Activated naive CD8-positive, alpha-beta T cell treated with anti-CD3 and anti-CD28 coated beads, Interleukin-2, amount 50 U/mL, for 24 hours (primary cell): Measurements from ENCODE around the gene ZSWIM8.
A peak's percentile ranks its signal among the peaks of the same experiment; 100 is the strongest.

Experiments used
- ATAC-seq: fragments of 150-1000 bp; cut with Tn5 transposase; one replicate; pipeline ENCODE4 v1.10.0; 2021
- DNase-seq: peaks from one replicate; pipeline ENCODE4 v3.0.0; 2021
- H3K27ac Mint-ChIP-seq: one replicate; pipeline ENCODE4 v1.8.0; 2021; ENCODE audit warnings: mild to moderate bottlenecking, mixed read lengths
- H3K27me3 Mint-ChIP-seq: one replicate; pipeline ENCODE4 v1.8.0; 2021; ENCODE audit warnings: mixed read lengths
- H3K36me3 Mint-ChIP-seq: one replicate; pipeline ENCODE4 v1.8.0; 2021; ENCODE audit warnings: low read depth, mixed read lengths
- H3K4me1 Mint-ChIP-seq: one replicate; pipeline ENCODE4 v1.8.0; 2021; ENCODE audit warnings: mixed read lengths
- H3K4me3 Mint-ChIP-seq: one replicate; pipeline ENCODE4 v1.8.0; 2021; ENCODE audit warnings: mild to moderate bottlenecking, moderate library complexity, mixed read lengths
- H3K9me3 Mint-ChIP-seq: one replicate; pipeline ENCODE4 v1.8.0; 2021; ENCODE audit warnings: mixed read lengths

Gene ZSWIM8

GRCh38 chr10:73765066-73765465, 20.3 kb upstream of the ZSWIM8 start:
- ATAC-seq (no peak), DNase-seq (no peak)
- no peak overlapping the region for H3K27ac Mint-ChIP-seq
- H3K9me3 Mint-ChIP-seq: no peaks in the 10 kb centered on the region
- peaks cover 28% of the 10 kb centered on the region for H3K4me1 Mint-ChIP-seq
- H3K36me3 Mint-ChIP-seq: peaks cover 68% of the 10 kb centered on the region
- H3K4me3 Mint-ChIP-seq: no peak overlapping the region
- no peaks in the 10 kb centered on the region for H3K27me3 Mint-ChIP-seq

GRCh38 chr10:73768881-73769280, 16.5 kb upstream of the ZSWIM8 start:
- DNase-seq (peak; percentile 41), ATAC-seq (no peak)
- Mint-ChIP-seq H3K4me1 (peaks cover 21% of the 10 kb centered on the region), H3K36me3 (peaks cover 65% of the 10 kb centered on the region), H3K27me3 (no peaks in the 10 kb centered on the region), H3K4me3 (no peak overlapping the region), H3K9me3 (no peaks in the 10 kb centered on the region), H3K27ac (peak overlapping the region; percentile 23)

GRCh38 chr10:73769396-73769795, 16.0 kb upstream of the ZSWIM8 start:
- no peak for DNase-seq
- H3K9me3 Mint-ChIP-seq: no peaks in the 10 kb centered on the region
- H3K27me3 Mint-ChIP-seq: no peaks in the 10 kb centered on the region
- H3K4me1 Mint-ChIP-seq: peaks cover 26% of the 10 kb centered on the region
- H3K4me3 Mint-ChIP-seq: no peak overlapping the region
- peaks cover 67% of the 10 kb centered on the region for H3K36me3 Mint-ChIP-seq
- peak overlapping the region; percentile 23 for H3K27ac Mint-ChIP-seq
- ATAC-seq: no peak

GRCh38 chr10:73771722-73772280, 13.6 kb upstream of the ZSWIM8 start:
- Mint-ChIP-seq H3K27ac (peak overlapping the region; percentile 96), H3K27me3 (no peaks in the 10 kb centered on the region), H3K4me1 (peaks cover 38% of the 10 kb centered on the region), H3K4me3 (peak overlapping the region; percentile 96), H3K9me3 (no peaks in the 10 kb centered on the region), H3K36me3 (peaks cover 62% of the 10 kb centered on the region)
- DNase-seq (peak; percentile 84), ATAC-seq (peak; percentile 48)

- peaks cover 45% of the 10 kb centered on the region for H3K4me1 Mint-ChIP-seq
- no peaks in the 10 kb centered on the region for H3K27me3 Mint-ChIP-seq
- DNase-seq (peak; percentile 87), ATAC-seq (peak; percentile 72)
- H3K36me3 Mint-ChIP-seq: peaks cover 65% of the 10 kb centered on the region
- H3K9me3 Mint-ChIP-seq: no peaks in the 10 kb centered on the region
- peak overlapping the region; percentile 96 for H3K4me3 Mint-ChIP-seq
- peak overlapping the region; percentile 96 for H3K27ac Mint-ChIP-seq
Observed at GRCh38 chr10:73772281-73773151, 12.9 kb upstream of the ZSWIM8 start.

- Mint-ChIP-seq H3K27ac (peak overlapping the region; percentile 96), H3K27me3 (no peaks in the 10 kb centered on the region), H3K4me3 (peak overlapping the region; percentile 96), H3K36me3 (peaks cover 65% of the 10 kb centered on the region), H3K9me3 (no peaks in the 10 kb centered on the region), H3K4me1 (peaks cover 43% of the 10 kb centered on the region)
- peak; percentile 26 for DNase-seq
- ATAC-seq: no peak
Observed at GRCh38 chr10:73773152-73773879, 12.1 kb upstream of the ZSWIM8 start.

- no peaks in the 10 kb centered on the region for H3K9me3 Mint-ChIP-seq
- ATAC-seq (no peak), DNase-seq (no peak)
- H3K36me3 Mint-ChIP-seq: peaks cover 57% of the 10 kb centered on the region
- peaks cover 41% of the 10 kb centered on the region for H3K4me1 Mint-ChIP-seq
- H3K27ac Mint-ChIP-seq: peak overlapping the region; percentile 54
- no peaks in the 10 kb centered on the region for H3K27me3 Mint-ChIP-seq
- peak overlapping the region; percentile 96 for H3K4me3 Mint-ChIP-seq
Observed at GRCh38 chr10:73774637-73775036, 10.8 kb upstream of the ZSWIM8 start.

DNA sequence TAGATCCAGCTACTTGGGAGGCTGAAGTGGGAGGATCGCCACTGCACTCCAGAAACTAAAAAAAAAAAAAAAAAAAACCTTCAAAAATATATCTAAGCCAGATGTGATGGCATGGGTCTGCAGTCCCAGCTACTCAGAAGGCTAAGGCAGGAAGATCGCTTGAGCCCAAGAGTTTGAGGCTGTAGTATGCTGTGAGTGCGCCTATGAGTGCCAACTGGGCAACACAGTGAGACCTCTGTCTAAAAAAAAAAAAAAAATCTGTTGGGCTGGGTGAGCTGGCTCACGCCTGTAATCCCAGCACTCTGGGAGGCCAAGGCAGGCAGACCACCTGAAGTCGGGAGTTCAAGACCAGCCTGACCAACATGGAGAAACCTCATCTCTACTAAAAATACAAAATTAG, 6.4 kb upstream of the ZSWIM8 start:
- Mint-ChIP-seq H3K4me3 (no peak overlapping the region), H3K4me1 (peaks cover 66% of the 10 kb centered on the region), H3K27ac (no peak overlapping the region), H3K9me3 (no peaks in the 10 kb centered on the region), H3K27me3 (no peaks in the 10 kb centered on the region), H3K36me3 (peaks cover 31% of the 10 kb centered on the region)
- no peak for ATAC-seq
- no peak for DNase-seq

DNA sequence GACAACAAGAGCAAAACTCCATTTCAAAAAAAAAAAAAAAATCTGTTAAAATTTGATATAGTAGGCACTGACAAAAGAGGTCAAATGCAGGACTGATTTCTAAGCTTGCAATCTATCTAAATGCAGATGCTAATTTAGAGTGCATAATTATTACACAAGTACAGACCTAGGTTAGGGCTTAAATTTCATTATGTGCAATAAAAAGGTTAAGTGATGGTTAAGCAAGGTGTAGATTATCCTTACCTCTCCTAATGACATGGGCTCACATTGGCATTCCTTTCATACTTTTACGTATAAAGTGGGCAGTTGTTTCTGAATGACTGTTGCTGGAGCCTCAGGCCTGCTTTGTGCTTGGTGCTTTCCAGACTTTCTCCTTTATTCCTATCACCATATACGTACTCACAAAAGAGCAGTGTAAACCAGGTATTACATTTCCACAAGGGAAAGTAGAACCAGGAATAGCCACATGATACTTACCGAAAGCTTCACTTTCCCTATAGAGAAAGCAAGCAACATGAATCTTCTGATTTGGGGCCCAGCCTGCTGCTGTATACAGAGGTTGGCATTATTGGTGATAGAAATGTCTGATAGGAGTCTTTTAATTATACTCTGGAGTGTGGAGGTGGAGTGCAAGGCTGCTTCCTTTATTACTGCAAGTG, 5.7 kb upstream of the ZSWIM8 start:
- no peaks in the 10 kb centered on the region for H3K27me3 Mint-ChIP-seq
- H3K9me3 Mint-ChIP-seq: no peaks in the 10 kb centered on the region
- peaks cover 65% of the 10 kb centered on the region for H3K4me1 Mint-ChIP-seq
- peaks cover 26% of the 10 kb centered on the region for H3K36me3 Mint-ChIP-seq
- H3K27ac Mint-ChIP-seq: peak overlapping the region; percentile 57
- no peak for ATAC-seq
- no peak for DNase-seq
- H3K4me3 Mint-ChIP-seq: peak overlapping the region; percentile 44

GRCh38 chr10:73780301-73780700, 5.1 kb upstream of the ZSWIM8 start:
- ATAC-seq (no peak), DNase-seq (no peak)
- no peaks in the 10 kb centered on the region for H3K27me3 Mint-ChIP-seq
- peak overlapping the region; percentile 94 for H3K4me3 Mint-ChIP-seq
- peak overlapping the region; percentile 57 for H3K27ac Mint-ChIP-seq
- H3K9me3 Mint-ChIP-seq: no peaks in the 10 kb centered on the region
- H3K36me3 Mint-ChIP-seq: peaks cover 21% of the 10 kb centered on the region
- H3K4me1 Mint-ChIP-seq: peaks cover 67% of the 10 kb centered on the region

- Mint-ChIP-seq H3K4me1 (peaks cover 62% of the 10 kb centered on the region), H3K36me3 (peaks cover 14% of the 10 kb centered on the region), H3K9me3 (no peaks in the 10 kb centered on the region), H3K4me3 (peak overlapping the region; percentile 94), H3K27ac (peak overlapping the region; percentile 98), H3K27me3 (no peaks in the 10 kb centered on the region)
- ATAC-seq (no peak), DNase-seq (no peak)
Observed at GRCh38 chr10:73780966-73781365, 4.4 kb upstream of the ZSWIM8 start.

DNA sequence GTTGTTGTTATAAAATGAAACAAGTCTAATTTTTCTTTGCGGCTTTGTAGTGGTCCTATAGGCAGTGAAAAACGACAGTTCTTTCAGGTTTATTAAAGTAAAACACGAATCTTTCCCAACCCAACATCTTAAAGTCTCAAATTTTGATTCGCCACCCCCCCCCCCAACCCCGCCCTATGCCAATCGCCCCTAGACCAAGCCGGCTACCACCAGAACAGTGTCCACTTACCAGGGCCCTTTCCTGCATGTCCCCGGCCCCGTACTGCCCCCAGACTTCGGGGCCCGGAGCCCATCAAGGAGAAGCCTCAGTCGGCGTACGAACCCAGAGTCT, 3.9 kb upstream of the ZSWIM8 start:
- peaks cover 68% of the 10 kb centered on the region for H3K4me1 Mint-ChIP-seq
- peaks cover 14% of the 10 kb centered on the region for H3K36me3 Mint-ChIP-seq
- ATAC-seq: no peak

DNA sequence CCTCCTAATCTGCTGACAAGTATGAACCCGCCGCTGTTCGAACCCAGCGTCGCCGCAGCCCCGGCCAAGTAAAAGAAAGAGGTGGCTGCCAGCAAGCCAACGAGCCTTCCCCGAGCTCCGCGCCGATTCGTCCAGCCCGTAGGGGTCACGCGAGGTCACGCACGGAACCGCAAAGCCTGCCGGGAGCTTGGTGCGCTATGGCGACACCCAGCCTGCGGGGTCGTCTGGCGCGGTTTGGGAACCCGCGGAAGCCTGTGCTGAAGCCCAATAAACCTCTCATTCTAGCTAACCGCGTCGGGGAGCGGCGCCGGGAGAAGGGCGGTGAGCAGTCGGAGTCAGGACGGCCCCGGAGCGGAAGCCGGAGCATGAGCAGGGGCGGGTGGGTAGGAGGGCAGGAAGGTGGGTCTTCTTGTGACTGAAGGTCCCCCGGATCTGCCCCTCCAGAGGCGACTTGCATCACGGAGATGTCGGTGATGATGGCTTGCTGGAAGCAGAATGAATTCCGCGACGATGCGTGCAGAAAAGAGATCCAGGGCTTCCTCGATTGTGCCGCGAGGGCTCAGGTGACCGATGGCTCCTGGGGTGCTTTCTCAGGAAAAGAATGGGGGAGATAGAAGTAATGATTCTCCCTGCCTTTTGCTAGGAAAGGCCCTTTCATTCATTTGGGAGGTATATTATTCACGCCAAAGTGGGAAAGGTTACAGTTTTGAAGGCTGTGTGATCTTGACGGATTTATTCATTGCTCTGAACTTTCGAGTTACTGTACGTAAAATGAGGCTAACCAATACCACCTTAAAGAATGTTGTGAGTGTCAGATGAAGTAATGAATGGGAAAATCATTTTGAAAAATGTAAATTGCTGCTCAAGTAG, 3.3 kb upstream of the ZSWIM8 start, which contains the start of gene CHCHD1:
TSS of gene CHCHD1 (plus strand) at position 170 of the 870 bp plus-strand sequence. CDS start at position 198, 28 bp downstream.
- no peaks in the 10 kb centered on the region for H3K9me3 Mint-ChIP-seq
- DNase-seq (peak; percentile 93), ATAC-seq (peak; percentile 75)
- peaks cover 10% of the 10 kb centered on the region for H3K36me3 Mint-ChIP-seq
- H3K4me3 Mint-ChIP-seq: peak within 1 kb of the TSS; percentile 94
- H3K27ac Mint-ChIP-seq: peak within 1 kb of the TSS; percentile 98
- H3K4me1 Mint-ChIP-seq: peaks cover 66% of the 10 kb centered on the region
- no peaks in the 10 kb centered on the region for H3K27me3 Mint-ChIP-seq

More for the DNA sequence above, 3.9 kb upstream of the ZSWIM8 start:
- Mint-ChIP-seq H3K9me3 (no peaks in the 10 kb centered on the region), H3K27me3 (no peaks in the 10 kb centered on the region), H3K27ac (peak overlapping the region; percentile 98), H3K4me3 (peak overlapping the region; percentile 94)
- no peak for DNase-seq

DNA sequence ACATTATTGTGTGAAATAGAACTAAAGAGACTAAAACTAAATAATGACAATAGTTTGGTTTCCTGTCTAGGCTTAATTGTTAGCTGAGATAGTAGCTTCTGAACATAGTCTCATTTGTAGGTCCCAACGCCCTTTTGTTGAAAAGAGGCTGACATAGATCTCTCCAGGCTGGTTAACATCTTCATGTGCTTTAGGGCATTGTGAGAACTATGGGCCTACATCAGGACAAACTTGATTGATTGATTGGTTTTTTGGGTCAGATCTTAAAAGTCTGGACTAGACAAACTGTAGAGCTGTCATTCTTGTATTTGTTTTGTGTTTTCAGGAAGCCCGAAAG, 2.7 kb upstream of the ZSWIM8 start:
- Mint-ChIP-seq H3K4me1 (peaks cover 67% of the 10 kb centered on the region), H3K27ac (peak overlapping the region; percentile 98), H3K9me3 (no peaks in the 10 kb centered on the region), H3K4me3 (peak overlapping the region; percentile 94), H3K27me3 (no peaks in the 10 kb centered on the region), H3K36me3 (peaks cover 7% of the 10 kb centered on the region)
- ATAC-seq (no peak), DNase-seq (no peak)
